ENCODE measurements around the gene TMEM184B. TPM values are rescaled to one million over a fixed set of nuclear protein-coding genes. Genes with fewer than 3 reads are reported as not detected.

The TMEM184B gene
- total RNA-seq, 1 donor from 2014 or later: 88.0 TPM

DNA sequence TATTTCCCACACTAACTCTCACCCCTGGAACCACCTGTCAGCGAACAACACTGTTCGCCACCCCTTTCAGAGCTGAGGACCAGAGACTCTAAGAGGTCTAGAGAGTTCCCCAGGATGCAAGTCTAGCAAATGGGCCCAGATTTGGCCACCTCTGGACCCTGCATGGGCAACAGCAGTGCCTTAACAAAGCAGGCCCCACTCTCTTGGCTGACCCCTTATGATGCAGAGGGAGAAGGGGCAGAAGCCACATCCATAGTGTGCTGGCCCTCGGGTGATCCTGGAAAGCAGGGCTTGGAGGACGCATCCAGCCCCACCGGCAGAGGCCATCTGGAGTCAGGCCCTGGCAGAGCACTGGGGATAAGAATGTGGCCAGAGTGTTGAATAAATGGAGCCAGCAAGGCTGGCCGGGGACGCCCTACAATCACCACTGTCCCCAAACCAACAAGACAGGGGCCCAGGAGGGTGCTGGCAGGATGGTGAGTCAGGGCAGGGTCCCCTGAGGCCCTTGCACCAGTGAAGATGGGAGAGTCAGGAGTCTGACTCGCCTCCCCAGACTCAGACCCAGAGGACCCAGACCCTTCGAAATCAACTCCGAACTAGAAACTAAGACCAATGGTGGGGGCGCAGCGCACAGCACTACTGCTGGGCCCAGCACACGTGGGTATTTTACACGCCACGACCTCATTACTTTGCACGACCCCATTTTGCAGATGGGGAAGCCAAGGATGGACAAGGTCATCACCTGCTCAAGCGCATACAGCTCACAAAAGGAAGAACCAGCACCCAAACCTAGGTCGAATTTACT, 37.9 kb upstream of the TMEM184B start:
- no peak overlapping the region for H3K4me3 Mint-ChIP-seq (ENCODE audit: unreplicated experiment)
- peaks cover 24% of the 10 kb centered on the region for H3K36me3 Mint-ChIP-seq (ENCODE audit: unreplicated experiment)
- H3K27ac Mint-ChIP-seq (ENCODE audit: unreplicated experiment): peak overlapping the region; percentile 78
- DNase-seq (ENCODE audit: extremely low spot score, unreplicated experiment): no peak
- H3K4me1 Mint-ChIP-seq (ENCODE audit: unreplicated experiment): peaks cover 82% of the 10 kb centered on the region
- TF ChIP-seq, protein P1, sequence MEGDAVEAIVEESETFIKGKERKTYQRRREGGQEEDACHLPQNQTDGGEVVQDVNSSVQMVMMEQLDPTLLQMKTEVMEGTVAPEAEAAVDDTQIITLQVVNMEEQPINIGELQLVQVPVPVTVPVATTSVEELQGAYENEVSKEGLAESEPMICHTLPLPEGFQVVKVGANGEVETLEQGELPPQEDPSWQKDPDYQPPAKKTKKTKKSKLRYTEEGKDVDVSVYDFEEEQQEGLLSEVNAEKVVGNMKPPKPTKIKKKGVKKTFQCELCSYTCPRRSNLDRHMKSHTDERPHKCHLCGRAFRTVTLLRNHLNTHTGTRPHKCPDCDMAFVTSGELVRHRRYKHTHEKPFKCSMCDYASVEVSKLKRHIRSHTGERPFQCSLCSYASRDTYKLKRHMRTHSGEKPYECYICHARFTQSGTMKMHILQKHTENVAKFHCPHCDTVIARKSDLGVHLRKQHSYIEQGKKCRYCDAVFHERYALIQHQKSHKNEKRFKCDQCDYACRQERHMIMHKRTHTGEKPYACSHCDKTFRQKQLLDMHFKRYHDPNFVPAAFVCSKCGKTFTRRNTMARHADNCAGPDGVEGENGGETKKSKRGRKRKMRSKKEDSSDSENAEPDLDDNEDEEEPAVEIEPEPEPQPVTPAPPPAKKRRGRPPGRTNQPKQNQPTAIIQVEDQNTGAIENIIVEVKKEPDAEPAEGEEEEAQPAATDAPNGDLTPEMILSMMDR (IDR thresholded peaks at IDR 0.05): no peak
- H3K27me3 Mint-ChIP-seq (ENCODE audit: unreplicated experiment): no peaks in the 10 kb centered on the region
- no peaks in the 10 kb centered on the region for H3K9me3 Mint-ChIP-seq (ENCODE audit: unreplicated experiment)

DNA sequence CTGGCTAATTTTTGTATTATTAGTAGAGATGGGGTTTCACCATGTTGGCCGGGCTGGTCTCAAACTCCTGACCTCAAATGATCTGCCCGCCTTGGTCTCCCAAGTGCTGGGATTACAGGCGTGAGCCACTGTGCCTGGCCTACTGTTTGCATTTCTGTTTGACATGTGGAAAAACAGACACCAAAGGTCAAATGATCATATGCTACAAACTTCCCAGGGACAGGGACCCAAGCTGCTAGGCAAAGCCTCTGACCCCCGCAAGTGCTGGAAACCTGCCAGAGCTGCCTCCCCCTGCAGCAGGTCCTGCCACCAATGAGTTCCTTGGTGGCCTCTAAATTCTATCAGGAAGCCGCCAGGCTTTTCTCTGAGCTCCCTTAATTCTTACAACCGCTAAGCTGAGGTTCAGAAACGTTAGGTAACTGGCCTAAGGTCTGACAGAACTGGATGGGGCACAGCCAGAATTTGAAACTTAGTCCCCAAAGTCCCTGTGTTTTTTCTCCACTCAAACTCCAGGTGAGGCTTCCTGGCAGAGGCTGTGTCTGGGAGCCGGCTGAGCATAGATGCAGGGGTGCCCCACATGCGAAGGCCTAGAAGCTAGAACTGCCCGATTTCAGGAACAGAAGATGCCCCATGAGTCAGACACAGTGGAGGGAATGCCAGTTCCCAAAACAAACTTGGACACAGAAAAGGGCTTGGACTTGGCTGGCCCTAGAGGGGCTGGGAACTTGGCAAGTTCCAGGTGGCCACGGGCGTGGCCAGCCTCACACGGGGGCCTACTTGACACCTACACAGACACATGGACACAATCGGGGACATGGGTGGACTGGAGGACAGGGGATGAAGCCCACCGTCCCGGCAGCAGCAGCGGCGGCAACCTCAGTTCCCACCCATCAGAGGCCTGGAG, 37.1 kb upstream of the TMEM184B start:
- no peaks in the 10 kb centered on the region for H3K9me3 Mint-ChIP-seq (ENCODE audit: unreplicated experiment)
- no peak for DNase-seq (ENCODE audit: extremely low spot score, unreplicated experiment)
- no peaks in the 10 kb centered on the region for H3K27me3 Mint-ChIP-seq (ENCODE audit: unreplicated experiment)
- H3K36me3 Mint-ChIP-seq (ENCODE audit: unreplicated experiment): peaks cover 24% of the 10 kb centered on the region
- TF ChIP-seq, protein P1 (IDR thresholded peaks at IDR 0.05): no peak
- H3K4me3 Mint-ChIP-seq (ENCODE audit: unreplicated experiment): no peak overlapping the region
- H3K27ac Mint-ChIP-seq (ENCODE audit: unreplicated experiment): peak overlapping the region; percentile 78
- peaks cover 81% of the 10 kb centered on the region for H3K4me1 Mint-ChIP-seq (ENCODE audit: unreplicated experiment)

DNA sequence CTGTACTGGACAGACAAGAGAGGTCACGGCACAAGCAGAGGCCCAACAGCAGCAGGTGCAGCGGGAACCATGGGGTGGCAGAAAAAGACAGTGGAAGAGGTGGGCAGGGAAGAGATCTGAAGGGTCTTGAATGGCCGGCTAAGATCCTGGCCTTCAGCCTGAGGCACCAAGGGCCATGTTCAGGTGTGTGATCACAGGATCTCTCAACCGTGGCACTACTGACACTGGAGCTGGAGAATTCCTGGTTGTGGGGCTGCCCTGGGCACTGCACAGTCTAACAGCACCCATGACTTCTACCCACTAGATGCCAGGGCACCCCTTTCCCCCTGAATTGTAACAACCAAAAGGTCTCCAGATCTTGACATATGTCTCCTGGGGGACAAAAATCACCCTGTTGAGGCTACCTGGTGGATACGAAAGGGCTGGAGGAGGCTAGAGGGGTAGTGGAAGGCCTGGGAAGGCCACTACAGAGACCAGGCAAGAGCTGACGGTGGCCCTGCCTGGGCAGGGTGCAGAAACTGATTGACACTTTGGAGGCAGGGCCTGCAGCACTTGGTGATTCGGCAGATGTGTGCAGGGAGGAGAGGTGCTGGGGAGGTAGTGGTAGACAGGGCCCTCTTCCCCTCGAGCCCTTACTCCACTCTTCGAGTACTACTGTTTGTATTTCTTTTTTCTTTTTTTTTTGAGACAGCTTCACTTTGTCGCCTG, 36.1 kb upstream of the TMEM184B start:
- Mint-ChIP-seq H3K36me3 (ENCODE audit: unreplicated experiment) (peaks cover 25% of the 10 kb centered on the region), H3K27ac (ENCODE audit: unreplicated experiment) (no peak overlapping the region), H3K27me3 (ENCODE audit: unreplicated experiment) (no peaks in the 10 kb centered on the region), H3K4me1 (ENCODE audit: unreplicated experiment) (peaks cover 78% of the 10 kb centered on the region), H3K4me3 (ENCODE audit: unreplicated experiment) (no peak overlapping the region), H3K9me3 (ENCODE audit: unreplicated experiment) (no peaks in the 10 kb centered on the region)
- no peak for DNase-seq (ENCODE audit: extremely low spot score, unreplicated experiment)
- TF ChIP-seq, protein P1 (IDR thresholded peaks at IDR 0.05): no peak

- DNase-seq (ENCODE audit: extremely low spot score, unreplicated experiment): no peak
- Mint-ChIP-seq H3K27me3 (ENCODE audit: unreplicated experiment) (no peaks in the 10 kb centered on the region), H3K4me3 (ENCODE audit: unreplicated experiment) (no peak overlapping the region), H3K27ac (ENCODE audit: unreplicated experiment) (peak overlapping the region; percentile 71), H3K4me1 (ENCODE audit: unreplicated experiment) (peaks cover 50% of the 10 kb centered on the region), H3K9me3 (ENCODE audit: unreplicated experiment) (no peaks in the 10 kb centered on the region), H3K36me3 (ENCODE audit: unreplicated experiment) (peaks cover 36% of the 10 kb centered on the region)
- TF ChIP-seq, protein P1 (IDR thresholded peaks at IDR 0.05): no peak
Observed at GRCh38 chr22:38305471-38306448, 33.0 kb upstream of the TMEM184B start.

Data from osteocyte (in vitro differentiated cells).